ENCODE data around the gene FAM13A. TPM values are rescaled to one million over a fixed set of nuclear protein-coding genes. Genes with fewer than 3 reads are reported as not detected.

The FAM13A gene
- polyA plus RNA-seq, 1 of the 3 experiments (the other 2 are of a cell fraction): 0.67 TPM

- H3F3A ChIP-seq (replicated peaks; ENCODE audit: insufficient read depth): no peaks in the 10 kb centered on the region
- no peaks in the 10 kb centered on the region for H3K4me1 ChIP-seq (ENCODE audit: control insufficient read depth in 1 of 2, insufficient read depth in 2 of 2, low read depth in 1 of 2, low read length in 1 of 2)
- peaks cover 0 to 37% of the 10 kb centered on the region in 2 experiments for H3K36me3 ChIP-seq (replicated peaks in 1 of 2; ENCODE audit: control insufficient read depth in 1 of 2, insufficient read depth in 2 of 2, low read length in 1 of 2)
- peaks cover 9% of the 10 kb centered on the region; the same call in 1 of the 2 replicates for H3K9me3 ChIP-seq
- H3K9ac ChIP-seq: no peak overlapping the region
- DNase-seq: no peak
- no peak overlapping the region for H3K27ac ChIP-seq (ENCODE audit: low read depth in 2 of 2, low read length in 1 of 2)
- H2AFZ ChIP-seq (ENCODE audit: low read depth): no peak overlapping the region
- 0 out of 2 replicates have a peak, but pooled peaks cover 3% of the 10 kb centered on the region for H3K9me2 ChIP-seq
- CTCF ChIA-PET: no interaction called here
- H3K4me3 ChIP-seq (ENCODE audit: low read depth in 2 of 2, low read length in 1 of 2): no peak overlapping the region
- 78% methylated on average over 5 of the region's 5 CpGs for WGBS (ENCODE audit: low lambda C conversion rate)
- no peaks in the 10 kb centered on the region for H4K20me1 ChIP-seq (ENCODE audit: insufficient read depth)
- no peaks in the 10 kb centered on the region for H3K79me2 ChIP-seq (ENCODE audit: insufficient read depth)
- no peak overlapping the region for H3K4me2 ChIP-seq
- TF ChIP-seq CHD2 (IDR thresholded peaks at IDR 0.05; ENCODE audit: low read length, partially characterized antibody): no peak
- TF ChIP-seq, protein P1, sequence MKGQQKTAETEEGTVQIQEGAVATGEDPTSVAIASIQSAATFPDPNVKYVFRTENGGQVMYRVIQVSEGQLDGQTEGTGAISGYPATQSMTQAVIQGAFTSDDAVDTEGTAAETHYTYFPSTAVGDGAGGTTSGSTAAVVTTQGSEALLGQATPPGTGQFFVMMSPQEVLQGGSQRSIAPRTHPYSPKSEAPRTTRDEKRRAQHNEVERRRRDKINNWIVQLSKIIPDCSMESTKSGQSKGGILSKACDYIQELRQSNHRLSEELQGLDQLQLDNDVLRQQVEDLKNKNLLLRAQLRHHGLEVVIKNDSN (IDR thresholded peaks at IDR 0.05; ENCODE audit: borderline replicate concordance, low read depth): no peak
- TF ChIP-seq, protein P2, sequence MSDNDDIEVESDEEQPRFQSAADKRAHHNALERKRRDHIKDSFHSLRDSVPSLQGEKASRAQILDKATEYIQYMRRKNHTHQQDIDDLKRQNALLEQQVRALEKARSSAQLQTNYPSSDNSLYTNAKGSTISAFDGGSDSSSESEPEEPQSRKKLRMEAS (IDR thresholded peaks at IDR 0.05; ENCODE audit: low read depth): no peak
- TF ChIP-seq GATA2 (CRISPR knock-in tag; IDR thresholded peaks at IDR 0.05): no peak
- TF ChIP-seq, protein P3, sequence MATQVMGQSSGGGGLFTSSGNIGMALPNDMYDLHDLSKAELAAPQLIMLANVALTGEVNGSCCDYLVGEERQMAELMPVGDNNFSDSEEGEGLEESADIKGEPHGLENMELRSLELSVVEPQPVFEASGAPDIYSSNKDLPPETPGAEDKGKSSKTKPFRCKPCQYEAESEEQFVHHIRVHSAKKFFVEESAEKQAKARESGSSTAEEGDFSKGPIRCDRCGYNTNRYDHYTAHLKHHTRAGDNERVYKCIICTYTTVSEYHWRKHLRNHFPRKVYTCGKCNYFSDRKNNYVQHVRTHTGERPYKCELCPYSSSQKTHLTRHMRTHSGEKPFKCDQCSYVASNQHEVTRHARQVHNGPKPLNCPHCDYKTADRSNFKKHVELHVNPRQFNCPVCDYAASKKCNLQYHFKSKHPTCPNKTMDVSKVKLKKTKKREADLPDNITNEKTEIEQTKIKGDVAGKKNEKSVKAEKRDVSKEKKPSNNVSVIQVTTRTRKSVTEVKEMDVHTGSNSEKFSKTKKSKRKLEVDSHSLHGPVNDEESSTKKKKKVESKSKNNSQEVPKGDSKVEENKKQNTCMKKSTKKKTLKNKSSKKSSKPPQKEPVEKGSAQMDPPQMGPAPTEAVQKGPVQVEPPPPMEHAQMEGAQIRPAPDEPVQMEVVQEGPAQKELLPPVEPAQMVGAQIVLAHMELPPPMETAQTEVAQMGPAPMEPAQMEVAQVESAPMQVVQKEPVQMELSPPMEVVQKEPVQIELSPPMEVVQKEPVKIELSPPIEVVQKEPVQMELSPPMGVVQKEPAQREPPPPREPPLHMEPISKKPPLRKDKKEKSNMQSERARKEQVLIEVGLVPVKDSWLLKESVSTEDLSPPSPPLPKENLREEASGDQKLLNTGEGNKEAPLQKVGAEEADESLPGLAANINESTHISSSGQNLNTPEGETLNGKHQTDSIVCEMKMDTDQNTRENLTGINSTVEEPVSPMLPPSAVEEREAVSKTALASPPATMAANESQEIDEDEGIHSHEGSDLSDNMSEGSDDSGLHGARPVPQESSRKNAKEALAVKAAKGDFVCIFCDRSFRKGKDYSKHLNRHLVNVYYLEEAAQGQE (IDR thresholded peaks at IDR 0.05; ENCODE audit: low read depth, low read length): no peak
- TF ChIP-seq GABPA (IDR thresholded peaks at IDR 0.05; ENCODE audit: low read depth): no peak
- TF ChIP-seq RCOR1 (IDR thresholded peaks at IDR 0.05; ENCODE audit: low read length): no peak
- no peak for TF ChIP-seq TCF12 (IDR thresholded peaks at IDR 0.05)
- TF ChIP-seq CTCF (IDR thresholded peaks at IDR 0.05): no peak
- TF ChIP-seq FOXJ3 (CRISPR knock-in tag; IDR thresholded peaks at IDR 0.05): no peak
- no peak for TF ChIP-seq TEAD4 (IDR thresholded peaks at IDR 0.05; ENCODE audit: borderline replicate concordance, insufficient read depth)
- TF ChIP-seq SIN3A (IDR thresholded peaks at IDR 0.05; ENCODE audit: borderline replicate concordance, low read depth, low read length): no peak
- no peak for TF ChIP-seq EZH2phosphoT487 (IDR thresholded peaks at IDR 0.05; ENCODE audit: borderline replicate concordance, low read depth)
- no peak for TF ChIP-seq MXI1 (IDR thresholded peaks at IDR 0.05; ENCODE audit: low read depth, low read length)
- TF ChIP-seq FOXM1 (IDR thresholded peaks at IDR 0.05; ENCODE audit: low read depth): no peak
- no peak for TF ChIP-seq RFX5 (IDR thresholded peaks at IDR 0.05; ENCODE audit: low read length)
- no peaks in the 10 kb centered on the region for H3K27me3 ChIP-seq (ENCODE audit: insufficient read depth)
- POLR2A ChIA-PET: no interaction called here
Measured at GRCh38 chr4:88718098-88718497, 338.9 kb downstream of the FAM13A start.
